SK-N-SH (cell line): Measurements from ENCODE around the gene DCAF6. TPM values are rescaled to one million over a fixed set of nuclear protein-coding genes. Genes with fewer than 3 reads are reported as not detected.

ENCODE experiments used
- CTCF ChIA-PET: fragments of 300-600, 350-600 bp; formaldehyde crosslinking; extraction: SDS; loops from one replicate; lab custom pipeline; 2021; lab: Yijun Ruan, JAX
- POLR2A ChIA-PET: fragments of 350-600 bp; sonication (Branson Sonifier 250); formaldehyde crosslinking; extraction: SDS; loops from one replicate; lab custom pipeline; 2020; ENCODE audit warnings: antibody characterized with exemption, inconsistent platforms; lab: Yijun Ruan, JAX
- DNase-seq: peaks from one replicate; pipeline ENCODE4 v3.0.0; 2012
- H2AFZ ChIP-seq: fragments of 200-600 bp; sonication (generic); 2 replicates; pipeline ENCODE4 v1.8.1; 2016; ENCODE audit warnings: antibody characterized with exemption, mild to moderate bottlenecking, low read depth
- H3F3A ChIP-seq: fragments of 200-600 bp; sonication (generic); replicated peaks from 2 replicates; pipeline ENCODE3; 2016; ENCODE audit warnings: antibody characterized with exemption, mild to moderate bottlenecking; ENCODE audit not compliant: insufficient read depth
- H3K27ac ChIP-seq, 2 experiments: fragments of 200-500 bp in 1 of 2; fragments of 200-600 bp in 1 of 2; sonication (Bioruptor generic) in 1 of 2; sonication (generic), shearing (Covaris generic) in 1 of 2; 2 replicates each; pipeline versions ENCODE4 v1.5.1 to v1.6.1; 2014 to 2016; ENCODE audit warnings: low read depth in 2 of 2, inconsistent platforms in 1 of 2, low read length in 1 of 2, mild to moderate bottlenecking in 1 of 2, mixed read lengths in 1 of 2
- H3K27me3 ChIP-seq: fragments of 200-600 bp; sonication (generic), shearing (Covaris generic); 2 replicates; pipeline ENCODE4 v1.6.1; 2016; ENCODE audit warnings: mixed run types; ENCODE audit not compliant: insufficient read depth
- H3K36me3 ChIP-seq, 2 experiments: fragments of 200-500 bp in 1 of 2; fragments of 200-600 bp in 1 of 2; sonication (Bioruptor generic) in 1 of 2; sonication (generic) in 1 of 2; replicated peaks in 1 of 2; 2 replicates each; pipeline versions ENCODE3 to v1.5.1; 2014 to 2016; ENCODE audit warnings: low read length in 1 of 2, mild to moderate bottlenecking in 1 of 2; ENCODE audit not compliant: insufficient read depth in 2 of 2, control insufficient read depth in 1 of 2
- H3K4me1 ChIP-seq, 2 experiments: fragments of 200-500 bp in 1 of 2; fragments of 200-600 bp in 1 of 2; sonication (Bioruptor generic) in 1 of 2; sonication (generic), shearing (Covaris generic) in 1 of 2; 2 replicates each; pipeline versions ENCODE4 v1.5.1 to v1.6.1; 2014 to 2016; ENCODE audit warnings: low read depth in 1 of 2, low read length in 1 of 2, mixed run types in 1 of 2; ENCODE audit not compliant: insufficient read depth in 2 of 2, control insufficient read depth in 1 of 2
- H3K4me2 ChIP-seq: fragments of 200-600 bp; sonication (generic), shearing (Covaris generic); 2 replicates; pipeline ENCODE4 v1.6.1; 2017; ENCODE audit warnings: mixed run types
- H3K4me3 ChIP-seq, 2 experiments: fragments of 200-500 bp in 1 of 2; fragments of 200-600 bp in 1 of 2; sonication (Bioruptor generic) in 1 of 2; sonication (generic), shearing (Covaris generic) in 1 of 2; 2 replicates each; pipeline versions ENCODE4 v1.5.1 to v1.8.1; 2014 to 2016; ENCODE audit warnings: low read depth in 2 of 2, inconsistent platforms in 1 of 2, low read length in 1 of 2, mild to moderate bottlenecking in 1 of 2, mixed read lengths in 1 of 2, moderate library complexity in 1 of 2
- H3K79me2 ChIP-seq: fragments of 200-600 bp; sonication (generic); 2 replicates; pipeline ENCODE4 v1.8.1; 2017; ENCODE audit warnings: mild to moderate bottlenecking; ENCODE audit not compliant: insufficient read depth
- H3K9ac ChIP-seq: fragments of 200-600 bp; sonication (generic); 2 replicates; pipeline ENCODE4 v1.6.1; 2017; ENCODE audit warnings: mixed run types
- H3K9me2 ChIP-seq: fragments of 200-600 bp; sonication (generic); 2 replicates; pipeline ENCODE4 v1.6.1; 2017; ENCODE audit warnings: mixed run types
- H3K9me3 ChIP-seq: fragments of 200-600 bp; sonication (generic); 2 replicates; pipeline ENCODE4 v1.6.1; 2017; ENCODE audit warnings: mixed run types, mild to moderate bottlenecking, moderate library complexity
- H4K20me1 ChIP-seq: fragments of 200-600 bp; sonication (generic); 2 replicates; pipeline ENCODE4 v1.6.1; 2017; ENCODE audit warnings: mild to moderate bottlenecking, mixed run types; ENCODE audit not compliant: insufficient read depth
- CHD2 ChIP-seq: fragments of 150-350 bp; IDR thresholded peaks from 2 replicates; pipeline ENCODE4 v1.6.1; 2018; ENCODE audit warnings: low read length; ENCODE audit not compliant: partially characterized antibody
- FOSL2 ChIP-seq: IDR thresholded peaks from 2 replicates; pipeline ENCODE4 v1.4.0; 2012; ENCODE audit warnings: low read depth, mild to moderate bottlenecking, moderate library complexity, borderline replicate concordance
- MEF2A ChIP-seq: IDR thresholded peaks from 2 replicates; pipeline ENCODE4 v1.4.0; 2012; ENCODE audit warnings: low read depth, borderline replicate concordance
- MXI1 ChIP-seq: IDR thresholded peaks from 2 replicates; pipeline ENCODE4 v1.6.1; 2012; ENCODE audit warnings: mild to moderate bottlenecking, low read depth, low read length, improper control_type of control experiment
- NFIC ChIP-seq: IDR thresholded peaks from 2 replicates; pipeline ENCODE4 v1.4.0; 2012; ENCODE audit warnings: borderline replicate concordance
- NRF1 ChIP-seq: IDR thresholded peaks from 2 replicates; pipeline ENCODE4 v1.6.1; 2012; ENCODE audit warnings: low read depth, mild to moderate bottlenecking, low read length
- TEAD4 ChIP-seq: IDR thresholded peaks from 2 replicates; pipeline ENCODE4 v1.4.0; 2012; ENCODE audit warnings: mild to moderate bottlenecking, borderline replicate concordance; ENCODE audit not compliant: insufficient read depth
- WGBS: methylation state at CpG from one replicate; pipeline ENCODE4 v1.1.6; 2017; ENCODE audit warnings: low lambda C conversion rate; 5-methylcytosine and 5-hydroxymethylcytosine counted together
- polyA plus RNA-seq, 3 experiments: library from polyadenylated mRNA; depleted of rRNA; stranded (reverse); fragments of >200 nt; gene quantifications; 2 replicates each; pipeline ENCODE4 v1.2.3, GENCODE V29; 2012
- TF ChIP-seq, protein P1 (sequence below): fragments of 150-350 bp; IDR thresholded peaks from 2 replicates; pipeline ENCODE4 v1.6.1; 2017; ENCODE audit warnings: antibody characterized with exemption, low read length, low read depth, borderline replicate concordance
- TF ChIP-seq, protein P2 (sequence below): IDR thresholded peaks from 2 replicates; pipeline ENCODE4 v1.4.0; 2012; ENCODE audit warnings: low read depth
- TF ChIP-seq, protein P3 (sequence below): fragments of 150-350 bp; IDR thresholded peaks from 2 replicates; pipeline ENCODE4 v1.6.1; 2016; ENCODE audit warnings: mild to moderate bottlenecking, low read depth, low read length
- TF ChIP-seq, protein P4 (sequence below): IDR thresholded peaks from 2 replicates; pipeline ENCODE4 v1.4.0; 2012; ENCODE audit warnings: low read depth, borderline replicate concordance

The DCAF6 gene
- polyA plus RNA-seq, 1 of the 3 experiments (the other 2 are of a cell fraction), result 31.3 TPM

DNA sequence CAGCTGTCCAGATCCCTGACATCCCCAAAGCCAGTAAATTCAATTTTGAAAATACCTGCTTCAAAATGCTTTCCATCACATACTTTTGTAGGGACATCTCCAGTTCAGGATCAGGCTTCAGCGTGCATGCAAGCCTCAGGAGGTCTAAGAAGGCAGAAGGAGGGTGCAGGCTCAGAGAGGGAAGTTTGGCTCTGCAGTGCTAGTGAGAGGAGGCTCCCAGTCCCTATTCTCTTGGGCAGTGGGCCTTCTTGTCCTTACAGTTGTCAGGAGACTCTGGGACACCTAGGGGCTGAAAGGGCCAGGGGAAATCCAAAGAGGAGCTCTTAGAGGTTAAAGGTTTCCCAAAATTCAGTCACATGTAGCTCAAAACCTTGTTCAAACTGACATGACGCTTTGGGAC lies 42.7 kb upstream of the DCAF6 start (continued):
- TF ChIP-seq, protein P1, sequence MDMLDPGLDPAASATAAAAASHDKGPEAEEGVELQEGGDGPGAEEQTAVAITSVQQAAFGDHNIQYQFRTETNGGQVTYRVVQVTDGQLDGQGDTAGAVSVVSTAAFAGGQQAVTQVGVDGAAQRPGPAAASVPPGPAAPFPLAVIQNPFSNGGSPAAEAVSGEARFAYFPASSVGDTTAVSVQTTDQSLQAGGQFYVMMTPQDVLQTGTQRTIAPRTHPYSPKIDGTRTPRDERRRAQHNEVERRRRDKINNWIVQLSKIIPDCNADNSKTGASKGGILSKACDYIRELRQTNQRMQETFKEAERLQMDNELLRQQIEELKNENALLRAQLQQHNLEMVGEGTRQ, result no peak
- no peak for TF ChIP-seq NRF1
- no peak for TF ChIP-seq MEF2A
- TF ChIP-seq MXI1, result no peak

DNA sequence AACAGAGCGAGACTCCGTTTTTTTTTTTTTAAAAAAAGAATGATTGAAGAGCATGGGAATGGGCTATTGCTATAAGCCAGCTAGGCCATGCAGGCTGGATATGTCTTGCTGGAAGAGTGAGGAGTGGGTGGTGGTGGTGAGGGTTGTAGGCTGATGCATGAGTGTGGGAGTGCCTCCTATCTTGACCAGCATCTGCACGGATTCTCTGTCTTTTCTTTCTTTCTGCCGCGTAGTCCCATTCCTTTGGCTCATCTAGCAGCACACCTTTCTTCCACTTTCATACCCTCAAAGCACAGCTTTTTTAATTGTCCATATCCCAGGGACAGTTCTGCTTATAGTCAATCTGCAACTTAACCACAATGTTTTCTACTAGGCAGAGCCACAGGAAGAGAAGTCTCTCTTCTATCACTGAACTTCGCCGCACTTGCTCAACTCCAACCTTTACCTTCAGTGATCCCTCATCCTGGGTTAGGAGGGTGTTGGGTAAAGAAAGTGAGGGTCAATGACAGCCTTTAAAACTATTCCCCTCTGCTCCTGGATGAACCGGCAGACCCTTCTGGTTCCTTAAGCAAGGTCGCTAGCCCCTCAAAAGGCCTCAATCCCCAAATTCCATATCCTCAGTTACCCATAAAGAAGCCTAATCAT lies 37.8 kb upstream of the DCAF6 start:
- Histone ChIP-seq H4K20me1 (no peaks in the 10 kb centered on the region), H3K4me2 (no peak overlapping the region), H2AFZ (no peak overlapping the region), H3K36me3 (no peaks in the 10 kb centered on the region), H3K27ac (no peak overlapping the region)
- no peak for DNase-seq
- CTCF ChIA-PET, result no interaction called here
- TF ChIP-seq, protein P2, sequence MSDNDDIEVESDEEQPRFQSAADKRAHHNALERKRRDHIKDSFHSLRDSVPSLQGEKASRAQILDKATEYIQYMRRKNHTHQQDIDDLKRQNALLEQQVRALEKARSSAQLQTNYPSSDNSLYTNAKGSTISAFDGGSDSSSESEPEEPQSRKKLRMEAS, result no peak
- TF ChIP-seq, protein P3, sequence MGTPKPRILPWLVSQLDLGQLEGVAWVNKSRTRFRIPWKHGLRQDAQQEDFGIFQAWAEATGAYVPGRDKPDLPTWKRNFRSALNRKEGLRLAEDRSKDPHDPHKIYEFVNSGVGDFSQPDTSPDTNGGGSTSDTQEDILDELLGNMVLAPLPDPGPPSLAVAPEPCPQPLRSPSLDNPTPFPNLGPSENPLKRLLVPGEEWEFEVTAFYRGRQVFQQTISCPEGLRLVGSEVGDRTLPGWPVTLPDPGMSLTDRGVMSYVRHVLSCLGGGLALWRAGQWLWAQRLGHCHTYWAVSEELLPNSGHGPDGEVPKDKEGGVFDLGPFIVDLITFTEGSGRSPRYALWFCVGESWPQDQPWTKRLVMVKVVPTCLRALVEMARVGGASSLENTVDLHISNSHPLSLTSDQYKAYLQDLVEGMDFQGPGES, result no peak
- TF ChIP-seq TEAD4, result no peak
- TF ChIP-seq CHD2, result no peak
- TF ChIP-seq, protein P4, sequence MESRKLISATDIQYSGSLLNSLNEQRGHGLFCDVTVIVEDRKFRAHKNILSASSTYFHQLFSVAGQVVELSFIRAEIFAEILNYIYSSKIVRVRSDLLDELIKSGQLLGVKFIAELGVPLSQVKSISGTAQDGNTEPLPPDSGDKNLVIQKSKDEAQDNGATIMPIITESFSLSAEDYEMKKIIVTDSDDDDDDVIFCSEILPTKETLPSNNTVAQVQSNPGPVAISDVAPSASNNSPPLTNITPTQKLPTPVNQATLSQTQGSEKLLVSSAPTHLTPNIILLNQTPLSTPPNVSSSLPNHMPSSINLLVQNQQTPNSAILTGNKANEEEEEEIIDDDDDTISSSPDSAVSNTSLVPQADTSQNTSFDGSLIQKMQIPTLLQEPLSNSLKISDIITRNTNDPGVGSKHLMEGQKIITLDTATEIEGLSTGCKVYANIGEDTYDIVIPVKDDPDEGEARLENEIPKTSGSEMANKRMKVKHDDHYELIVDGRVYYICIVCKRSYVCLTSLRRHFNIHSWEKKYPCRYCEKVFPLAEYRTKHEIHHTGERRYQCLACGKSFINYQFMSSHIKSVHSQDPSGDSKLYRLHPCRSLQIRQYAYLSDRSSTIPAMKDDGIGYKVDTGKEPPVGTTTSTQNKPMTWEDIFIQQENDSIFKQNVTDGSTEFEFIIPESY, result no peak
- TF ChIP-seq FOSL2, result no peak
- TF ChIP-seq, protein P1, result no peak
- TF ChIP-seq NFIC, result no peak
- TF ChIP-seq, all 33 proteins: peak for 0
- no peak overlapping the region for H3K9ac ChIP-seq
- H3K4me3 ChIP-seq, result no peak overlapping the region
- H3K27me3 ChIP-seq, result no peaks in the 10 kb centered on the region
- H3K4me1 ChIP-seq, result no peaks in the 10 kb centered on the region
- POLR2A ChIA-PET, result no interaction called here
- H3F3A ChIP-seq, result no peaks in the 10 kb centered on the region
- H3K9me3 ChIP-seq, result no peaks in the 10 kb centered on the region
- no peaks in the 10 kb centered on the region for H3K9me2 ChIP-seq
- H3K79me2 ChIP-seq, result no peaks in the 10 kb centered on the region
- 94% methylated on average over 9 of the region's 9 CpGs for WGBS
